Muscle of arm (tissue), 14 donors: Measurements from ENCODE around the gene PRAMEF12. TPM values are rescaled to one million over a fixed set of nuclear protein-coding genes. Genes with fewer than 3 reads are reported as not detected.
"Not testable (repeated sequence)": the region's sequence is repeated elsewhere in the genome, so short reads cannot be mapped to it uniquely, and the experiment has no call there.

Source experiments
- DNase-seq: peaks from one replicate; pipeline ENCODE4 v3.0.0-alpha.2; 2013
- long read RNA-seq, 11 donors: transcript quantifications; one replicate each; lab custom pipeline, GENCODE V29; 2026
- polyA plus RNA-seq, 12 donors: library from polyadenylated mRNA; unstranded; fragments of 120-200 nt; gene quantifications; one replicate each; pipeline ENCODE4 v1.2.1, GENCODE V29; 2013; ENCODE audit not compliant: insufficient read length in 12 of 12

The PRAMEF12 gene
- polyA plus RNA-seq = not detected
- long read RNA-seq, donor 1 = 0 reads
- long read RNA-seq, donor 2 = 0 reads
- long read RNA-seq, donor 3 = 0 reads
- long read RNA-seq, donor 4 = 0 reads
- long read RNA-seq, donor 5 = 0 reads
- long read RNA-seq, donor 6 = 0 reads
- long read RNA-seq, donor 7 = 0 reads
- long read RNA-seq, donor 8 = 0 reads
- long read RNA-seq, donor 9 = 0 reads
- long read RNA-seq, donor 10 = 0 reads
- long read RNA-seq, donor 11 = 0 reads

DNA sequence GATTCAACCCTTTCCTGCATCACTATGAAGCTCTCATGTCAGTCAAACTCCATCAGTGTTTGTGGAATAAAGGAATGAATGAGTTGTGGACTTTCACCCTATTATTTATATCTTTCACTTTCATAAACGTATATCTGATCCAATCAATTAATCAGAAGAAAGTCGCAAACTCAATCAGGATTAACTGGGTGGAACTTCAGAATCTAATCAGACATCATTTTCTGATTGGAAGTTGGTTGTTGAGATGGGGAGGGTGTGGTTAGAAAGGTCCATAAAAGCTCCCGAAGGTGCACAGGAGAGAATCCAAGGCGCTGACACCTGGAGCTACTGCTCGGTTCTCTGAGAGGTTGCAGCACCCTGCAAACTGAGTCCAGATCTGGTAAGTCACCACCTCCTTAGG, at the start of gene PRAMEF12:
TSS of gene PRAMEF12 (plus strand) at position 301 of the 400 bp plus-strand sequence. CDS start 1,130 bp downstream, outside the sequence.
- no peak for DNase-seq

DNA sequence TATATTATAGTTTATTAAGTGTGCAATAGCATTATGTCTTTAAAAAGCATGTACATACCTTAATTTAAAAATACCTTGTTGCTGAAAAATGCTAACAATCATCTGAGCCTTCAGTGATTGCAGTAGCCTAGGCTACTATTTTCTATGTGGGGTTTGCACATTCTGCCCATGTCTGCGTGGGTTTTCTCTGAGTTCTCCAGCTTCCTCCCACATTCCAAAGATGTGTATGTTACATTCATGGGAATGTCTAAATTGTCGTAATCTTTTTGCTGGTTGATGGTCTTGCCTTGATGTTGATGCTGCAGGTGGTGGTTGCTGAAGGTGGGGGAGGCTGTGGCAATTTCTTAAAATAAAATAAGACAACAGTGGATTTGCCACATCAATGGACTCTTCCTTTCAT, 45.1 kb upstream of the PRAMEF12 start:
- no peak for DNase-seq

DNA sequence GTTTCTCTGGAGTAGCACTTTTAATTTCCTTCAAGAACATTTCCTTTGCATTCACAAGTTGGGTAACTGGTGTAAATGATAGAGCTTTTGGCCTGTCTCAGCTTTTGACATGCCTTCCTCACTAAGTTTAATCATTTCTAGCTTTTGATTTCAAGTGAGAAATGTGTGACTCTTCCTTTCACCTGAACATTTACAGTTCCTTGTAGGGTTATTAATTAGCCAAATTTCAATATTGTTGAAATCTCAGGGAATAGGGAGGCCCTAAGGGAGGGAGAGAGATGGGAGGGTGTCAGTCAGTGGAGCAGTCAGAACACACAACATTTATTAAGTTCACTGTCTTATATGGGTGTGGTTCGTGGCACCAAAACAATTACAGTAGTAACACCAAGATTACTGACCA, 43.4 kb upstream of the PRAMEF12 start:
- no peak for DNase-seq

DNA sequence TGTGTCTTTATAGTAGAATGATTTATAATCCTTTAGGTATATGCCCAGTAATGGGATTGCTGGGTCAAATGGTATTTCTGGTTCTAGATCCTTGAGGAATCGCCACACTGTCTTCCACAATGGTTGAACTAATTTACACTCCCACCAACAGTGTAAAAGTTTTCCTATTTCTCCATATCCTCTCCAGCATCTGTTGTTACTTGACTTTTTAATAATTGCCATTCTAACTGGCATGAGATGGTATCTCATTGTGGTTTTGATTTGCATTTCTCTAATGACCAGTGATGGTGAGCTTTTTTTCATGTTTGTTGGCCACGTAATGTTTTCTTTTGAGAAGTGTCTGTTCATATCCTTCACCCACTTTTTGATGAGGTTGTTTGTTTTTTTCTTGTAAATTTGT, 42.5 kb upstream of the PRAMEF12 start:
- not testable (repeated sequence) for DNase-seq

DNA sequence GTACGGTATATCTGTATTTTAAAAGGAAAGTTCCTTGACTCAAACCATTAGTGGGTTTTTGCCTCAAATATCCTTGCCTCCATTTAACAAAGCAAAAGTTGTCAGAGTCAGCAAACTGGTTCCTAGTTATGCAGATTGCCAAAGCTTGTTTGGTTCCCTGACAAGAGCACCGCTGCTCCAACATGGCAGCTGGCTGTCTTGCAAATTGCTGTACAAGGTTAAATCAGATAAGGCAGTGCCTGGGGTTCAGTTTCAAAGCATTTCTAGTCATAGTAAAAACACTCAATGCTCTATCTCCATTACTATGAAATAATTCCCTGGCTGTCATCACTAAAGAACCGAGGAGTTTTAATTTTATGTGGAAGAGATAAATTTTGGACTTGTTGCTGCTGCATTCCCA, 38.9 kb upstream of the PRAMEF12 start:
- DNase-seq = no peak

DNA sequence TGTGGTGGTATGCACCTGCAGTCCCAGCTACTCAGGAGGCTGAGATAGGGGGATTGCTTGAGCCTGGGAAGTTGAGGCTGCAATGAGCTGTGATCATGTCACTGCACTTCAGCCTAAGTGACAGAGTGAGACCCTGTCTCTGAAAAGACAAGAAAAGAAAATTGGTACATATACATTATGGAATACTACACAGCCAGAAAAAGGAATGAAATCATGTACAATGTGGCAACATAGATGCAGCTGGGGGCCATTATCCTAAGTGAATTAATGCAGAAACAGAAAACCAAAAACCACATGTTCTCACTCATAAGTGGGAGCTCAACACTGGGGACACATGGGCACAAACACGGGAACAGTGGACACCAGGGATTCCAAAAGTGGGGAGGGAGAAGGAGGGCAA, 34.6 kb upstream of the PRAMEF12 start:
- no peak for DNase-seq

DNA sequence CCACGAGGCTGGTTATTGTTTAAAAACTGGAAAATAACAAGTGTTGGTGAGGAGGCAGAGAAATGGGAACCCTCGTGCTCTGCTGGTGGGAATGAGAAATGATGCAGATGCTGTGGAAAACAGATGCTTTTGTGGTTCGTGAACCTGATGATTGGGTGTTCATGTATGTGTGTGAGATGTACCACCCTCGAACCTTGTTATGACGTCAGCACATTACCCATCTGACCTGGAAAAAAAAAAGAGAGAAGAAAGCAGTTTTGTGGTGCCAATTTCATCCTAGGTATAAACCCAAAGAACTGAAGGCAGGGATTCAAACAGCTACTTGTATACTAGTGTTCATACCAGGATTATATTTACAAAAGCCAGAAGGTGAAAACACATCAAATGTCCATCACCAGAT, 33.9 kb upstream of the PRAMEF12 start:
- DNase-seq = no peak

DNA sequence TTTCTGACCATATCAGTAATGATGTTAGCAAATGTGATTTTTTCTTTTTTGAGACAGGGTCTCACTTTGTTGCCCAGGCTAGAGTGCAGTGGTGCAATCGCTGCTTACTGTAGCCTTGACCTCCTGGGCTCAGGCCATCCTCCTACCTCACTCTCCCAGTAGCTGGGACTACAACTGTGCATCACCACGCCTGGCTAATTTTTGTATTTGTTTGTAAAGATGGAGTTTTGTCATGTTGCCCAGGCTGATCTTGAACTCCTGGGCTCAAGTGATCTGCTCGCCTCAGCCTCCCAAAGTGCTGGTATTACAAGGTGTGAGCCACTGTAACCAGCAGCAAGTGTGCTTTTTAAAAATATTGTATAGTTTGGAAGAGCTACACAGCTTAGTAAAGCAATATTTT, 31.6 kb upstream of the PRAMEF12 start:
- DNase-seq = no peak

DNA sequence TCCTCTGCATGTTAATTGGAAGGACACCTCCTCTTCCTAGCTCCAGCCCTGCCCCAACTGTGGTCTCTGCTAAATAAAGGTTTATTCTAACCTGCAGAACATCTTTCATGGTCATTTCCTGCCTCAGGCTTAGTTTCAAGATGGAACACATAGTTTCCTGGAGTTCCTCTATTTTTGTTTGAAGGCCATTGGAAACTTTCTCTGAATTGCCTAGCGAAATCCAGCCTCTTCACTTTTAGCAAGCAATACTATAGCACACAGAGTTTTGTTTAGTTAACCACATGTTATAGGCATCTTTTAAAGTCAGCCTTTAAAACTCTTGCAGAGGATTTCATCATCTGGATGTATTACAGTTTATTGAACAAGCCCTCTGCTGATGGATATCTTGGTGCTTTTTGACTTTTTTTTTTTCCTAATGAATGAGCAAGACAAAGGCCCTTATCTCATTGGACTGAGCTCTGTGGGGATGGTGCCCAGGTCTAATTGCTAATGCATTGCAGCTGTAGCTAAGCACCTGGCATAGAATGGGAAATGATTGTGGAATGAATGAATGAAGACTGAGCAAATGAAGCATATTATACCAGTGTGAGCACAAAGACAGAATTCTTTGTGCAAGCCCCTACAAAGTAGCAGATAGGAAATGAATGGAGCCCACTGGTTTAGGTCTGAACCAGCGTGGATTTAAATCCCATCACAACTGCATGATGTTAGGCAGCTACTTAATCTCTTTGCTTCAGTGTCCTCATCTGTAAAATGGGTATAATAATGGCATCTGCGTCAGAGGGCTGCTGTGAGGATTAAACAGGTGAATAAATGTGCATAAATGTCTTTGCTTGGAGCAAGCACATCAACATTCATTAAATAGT, 28.2 kb upstream of the PRAMEF12 start:
- no peak for DNase-seq

DNA sequence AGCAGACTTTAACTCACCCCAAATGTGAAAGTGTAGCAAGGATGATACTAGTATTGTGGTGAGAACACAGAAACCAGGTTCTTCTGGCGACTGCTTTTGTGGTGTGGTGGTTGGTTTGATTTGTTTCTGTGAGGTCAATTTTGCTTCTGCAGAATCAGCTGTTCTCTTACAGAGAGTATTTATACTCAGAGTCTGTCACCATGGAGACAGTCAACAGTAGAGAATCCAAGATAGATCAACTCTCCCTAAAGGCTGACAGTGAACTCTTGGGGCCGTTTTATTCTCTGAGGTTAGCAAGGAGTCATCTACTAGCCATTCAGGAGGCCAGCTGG, 27.6 kb upstream of the PRAMEF12 start, which contains the start of gene CFAP107:
TSS of gene CFAP107 (plus strand) at position 209 of the 332 bp plus-strand sequence. CDS start 231 bp downstream, outside the sequence.
- no peak for DNase-seq

DNA sequence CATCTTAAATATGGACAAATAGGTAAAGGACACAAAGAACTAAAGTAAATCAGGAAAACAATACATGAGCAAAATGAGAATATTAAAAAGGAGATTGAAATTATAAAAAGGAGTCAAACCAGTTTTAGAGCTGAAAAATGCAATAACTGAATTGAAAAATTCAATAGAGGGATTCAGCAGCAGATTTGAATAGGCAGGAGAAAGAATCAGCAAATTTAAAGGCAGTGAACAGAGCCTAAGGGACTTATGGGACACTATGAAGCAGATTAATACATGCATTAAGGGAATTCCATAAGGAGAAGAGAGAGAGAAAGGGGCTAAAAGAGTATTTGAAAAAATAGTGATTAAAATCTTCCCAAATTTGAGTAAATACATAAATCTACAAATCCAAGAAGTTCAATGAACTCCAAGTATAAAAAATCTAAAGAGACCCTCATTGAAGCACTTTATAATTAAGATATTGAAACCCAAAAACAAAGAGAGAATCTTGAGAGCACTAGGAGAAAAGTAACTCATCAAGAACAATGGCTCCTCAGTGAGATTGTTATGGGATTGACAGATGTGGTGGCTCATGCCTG, 24.7 kb upstream of the PRAMEF12 start:
- DNase-seq = no peak

DNA sequence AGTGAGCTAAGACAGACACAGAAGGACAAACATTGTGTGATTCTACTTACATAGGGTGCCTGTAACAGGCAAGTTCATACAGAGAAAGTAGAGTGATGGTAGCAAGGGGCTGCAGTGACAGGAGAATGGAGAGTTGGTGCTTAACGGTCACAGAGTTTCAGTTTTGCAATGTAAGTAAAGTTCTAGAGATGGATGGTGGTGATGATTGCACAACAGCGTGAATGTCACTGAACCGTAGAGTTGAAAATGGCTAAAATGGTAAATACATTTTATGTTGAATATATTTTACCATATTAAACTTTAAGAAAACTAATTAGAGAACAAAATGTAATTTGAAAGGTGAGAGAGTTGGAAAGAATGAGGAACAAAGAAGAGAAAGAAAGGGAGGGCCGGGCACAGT, 18.8 kb upstream of the PRAMEF12 start:
- DNase-seq = no peak

DNA sequence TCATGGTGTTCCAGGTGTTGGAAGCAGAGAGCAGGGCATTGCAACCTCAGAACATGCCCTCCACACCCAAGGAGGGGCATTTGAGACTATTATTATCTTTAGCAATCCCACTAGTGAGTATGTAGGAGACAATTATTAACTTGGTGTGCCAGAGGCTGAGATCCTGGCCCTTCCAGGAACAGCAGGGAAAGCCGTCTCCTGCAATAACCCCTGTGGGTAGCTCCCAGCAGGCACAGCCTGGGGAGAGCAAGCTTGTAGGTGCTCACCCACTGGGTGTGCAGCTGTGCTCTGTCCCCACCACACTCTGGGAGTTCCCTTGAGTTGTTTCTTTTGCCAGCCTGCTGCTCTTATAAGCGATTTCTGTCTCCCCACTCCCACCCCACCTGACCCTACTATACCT, 17.3 kb upstream of the PRAMEF12 start:
- DNase-seq = no peak

DNA sequence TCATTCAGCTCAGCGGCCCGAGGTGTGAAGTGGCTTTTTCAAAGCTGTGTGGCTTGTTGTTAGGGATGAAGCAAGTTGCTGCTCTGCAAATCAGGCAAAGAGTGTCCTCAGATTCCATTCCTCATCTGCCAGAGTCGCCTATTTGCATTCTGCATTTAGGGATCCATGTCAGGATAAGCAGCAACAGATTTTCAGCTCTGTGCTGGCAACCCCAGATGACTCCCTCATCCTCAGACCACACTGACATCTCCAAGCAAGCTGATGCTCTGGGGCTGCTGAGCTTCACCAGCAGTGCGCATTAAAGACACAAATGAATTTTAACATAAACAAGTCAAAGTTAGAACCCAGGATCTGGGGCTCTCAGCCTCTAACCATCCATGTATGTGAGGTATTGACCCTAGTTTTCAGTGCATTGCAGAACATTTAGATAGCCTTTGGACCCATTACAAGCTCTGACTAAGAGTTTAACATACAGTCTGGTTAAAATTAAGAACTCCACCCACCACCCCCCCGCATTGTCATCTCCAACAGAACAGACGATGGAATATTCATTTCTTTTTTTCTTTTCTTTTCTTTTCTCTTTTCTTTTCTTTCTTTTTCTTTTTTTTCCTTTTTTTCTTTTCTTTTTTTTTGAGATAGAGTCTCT, 16.6 kb upstream of the PRAMEF12 start:
- no peak for DNase-seq

DNA sequence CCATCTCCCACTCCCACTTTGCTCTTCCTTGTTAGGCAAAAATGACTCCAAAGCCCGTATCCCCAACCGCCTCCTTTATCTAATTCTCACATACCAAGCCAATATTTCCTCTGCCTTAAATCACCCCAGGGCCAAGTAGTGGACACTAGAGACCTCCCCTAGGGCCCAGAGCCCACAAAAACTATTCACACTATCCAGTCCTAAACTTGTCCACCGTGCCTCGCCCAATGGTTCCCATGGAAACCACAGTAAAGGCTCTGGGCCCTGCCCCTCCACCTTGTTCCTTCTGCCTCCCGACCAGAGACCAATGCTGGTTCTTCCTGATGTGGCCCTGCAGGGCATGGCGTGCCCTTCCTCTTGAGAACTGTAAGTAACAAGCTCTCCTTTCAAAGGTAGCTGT, 15.7 kb upstream of the PRAMEF12 start:
- no peak for DNase-seq

DNA sequence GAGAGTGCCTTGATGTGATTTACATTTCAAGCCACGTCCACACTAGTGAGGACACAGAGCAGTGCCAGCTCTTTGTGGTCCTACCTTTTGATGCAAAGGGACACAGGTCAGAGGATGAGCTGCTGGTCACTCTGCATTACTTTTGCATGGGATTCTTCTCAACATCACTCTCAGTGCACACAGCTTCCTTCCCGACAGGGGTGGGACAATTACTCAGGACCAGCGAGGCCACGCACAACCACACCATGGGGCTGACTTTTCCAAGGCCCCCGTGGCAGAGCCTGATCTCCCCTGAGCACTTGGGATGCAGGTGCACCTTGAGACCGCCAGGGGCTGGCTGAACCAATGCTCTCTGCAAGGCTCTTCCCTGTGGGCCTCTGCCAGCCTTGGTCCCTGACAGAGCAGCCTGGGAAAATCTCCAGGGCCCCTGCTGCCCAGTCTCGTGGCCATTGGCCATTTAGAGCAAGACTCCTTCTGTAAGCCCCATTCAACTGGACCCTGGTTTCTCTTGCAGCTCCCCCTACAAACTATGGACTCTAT, 13.2 kb upstream of the PRAMEF12 start:
- no peak for DNase-seq

DNA sequence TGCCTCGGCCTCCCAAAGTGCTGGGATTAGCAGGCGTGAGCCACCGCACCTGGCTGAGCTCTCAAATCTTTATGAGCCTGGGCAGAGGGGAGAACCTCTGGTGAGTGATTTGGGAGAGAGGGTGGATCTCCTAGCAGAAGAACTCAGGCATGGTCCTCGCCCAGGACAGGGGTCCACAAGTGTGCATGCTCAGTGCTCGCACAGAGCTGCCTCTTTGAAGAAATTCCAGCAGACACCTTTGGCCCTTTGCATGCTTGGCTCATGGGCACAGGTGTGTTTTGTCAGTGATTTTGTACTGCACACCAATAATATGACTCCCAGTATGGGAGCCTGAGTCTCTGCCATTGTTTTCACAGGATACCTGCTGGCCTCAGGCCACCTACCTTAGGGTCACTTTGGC, 11.8 kb upstream of the PRAMEF12 start:
- DNase-seq = no peak

DNA sequence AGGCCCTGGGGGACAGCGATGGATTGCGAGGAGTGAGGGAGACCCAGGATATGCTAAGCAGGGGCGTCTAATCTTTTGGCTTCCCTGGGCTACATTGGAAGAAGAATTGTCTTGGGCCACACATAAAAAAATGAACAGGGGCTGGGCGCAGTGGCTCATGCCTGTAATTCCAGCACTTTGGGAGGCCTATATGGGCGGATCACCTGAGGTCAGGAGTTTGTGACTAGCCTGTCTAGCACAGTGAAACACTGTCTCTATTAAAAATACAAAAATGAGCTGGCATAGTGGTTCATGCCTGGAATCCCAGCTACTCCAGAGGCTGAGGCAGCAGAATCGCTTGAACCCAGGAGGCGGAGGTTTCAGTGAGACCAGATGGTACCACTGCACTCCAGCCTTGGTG, 10.8 kb upstream of the PRAMEF12 start:
- DNase-seq = no peak

DNA sequence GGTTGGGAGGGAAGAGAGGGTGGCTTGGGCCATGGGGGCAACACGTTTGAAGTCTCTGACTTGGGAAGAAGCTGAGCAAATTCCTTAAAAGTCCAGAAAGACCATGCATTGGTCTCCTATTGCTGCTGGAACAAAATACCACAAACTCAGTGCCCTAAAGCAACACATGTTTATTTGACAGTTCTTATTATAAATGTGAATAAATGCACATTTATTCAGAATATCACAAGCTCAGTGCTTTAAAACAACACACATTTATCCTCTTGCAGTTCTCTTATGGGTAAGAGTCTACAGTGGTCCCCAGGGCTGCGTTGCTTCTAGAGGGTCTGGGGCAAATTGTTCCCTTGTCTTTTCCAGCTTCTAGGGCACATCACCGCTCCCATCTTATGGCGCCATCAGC, 10.1 kb upstream of the PRAMEF12 start:
- no peak for DNase-seq

DNA sequence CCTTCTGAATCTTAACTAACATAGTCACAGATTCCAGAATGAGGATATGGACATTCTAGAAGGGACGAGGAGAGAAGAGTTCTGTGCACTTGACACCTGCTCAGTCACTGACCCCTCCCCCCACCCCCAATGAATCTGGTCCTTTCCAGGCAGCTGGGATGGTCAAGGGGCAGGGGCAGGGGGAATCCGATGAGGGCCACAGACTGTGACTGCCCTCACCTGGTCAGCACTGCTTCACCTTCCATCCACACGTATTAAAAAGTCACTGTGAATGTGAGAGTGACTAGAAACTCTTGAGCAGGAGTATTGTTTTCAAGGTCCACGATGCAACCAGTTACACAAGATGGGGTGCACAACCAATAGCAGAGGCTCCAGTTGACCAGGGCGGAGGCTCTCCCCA, 9.5 kb upstream of the PRAMEF12 start:
- no peak for DNase-seq

DNA sequence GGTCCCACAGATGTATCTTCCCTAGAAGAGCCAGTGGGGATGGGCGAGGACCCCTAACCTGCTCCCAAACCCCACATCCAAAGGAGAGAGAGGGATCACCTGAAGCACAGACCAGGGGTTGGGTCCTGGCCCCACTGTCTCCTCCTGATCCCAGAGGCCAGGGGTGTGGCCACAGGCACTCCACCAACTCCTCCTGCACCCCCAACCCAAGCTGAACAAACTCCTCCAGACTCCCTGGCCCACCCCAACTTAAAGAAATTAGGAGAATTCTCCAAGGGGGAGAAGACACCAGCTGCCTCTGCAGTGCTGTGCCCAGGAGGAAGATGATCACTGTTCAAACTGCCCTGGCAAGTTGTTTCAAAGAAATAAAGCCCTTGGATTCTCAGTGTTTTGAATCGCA, 4.5 kb upstream of the PRAMEF12 start:
- no peak for DNase-seq

DNA sequence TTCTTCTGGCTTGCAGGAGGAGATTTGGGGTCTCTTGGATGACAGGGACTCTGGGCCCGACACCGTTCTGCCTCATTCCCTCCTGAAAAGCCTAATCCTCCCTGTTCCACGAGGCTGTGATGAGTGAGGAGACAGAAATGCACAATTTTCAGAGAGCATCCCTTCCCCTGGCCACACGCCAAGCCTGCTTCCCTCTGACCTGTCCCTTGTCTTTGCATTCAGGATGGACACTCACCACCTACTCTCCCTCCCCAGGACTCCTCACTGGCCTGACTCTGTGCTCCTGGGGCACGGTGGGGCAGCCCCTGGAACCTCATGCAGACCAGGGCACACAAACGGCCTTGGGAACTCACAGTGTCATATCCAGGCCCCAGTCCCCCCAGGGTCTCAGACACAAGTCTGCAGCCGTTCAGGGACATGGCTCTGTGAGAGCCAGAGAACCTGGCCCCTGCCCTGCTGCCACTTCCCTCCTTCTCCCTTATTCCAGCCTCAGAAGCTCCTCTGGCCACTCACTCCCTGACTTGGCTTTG, 3.5 kb upstream of the PRAMEF12 start:
- DNase-seq = no peak
